Endothelial cell of coronary artery (primary cell): ENCODE results near the gene ELAC1. TPM values are rescaled to one million over a fixed set of nuclear protein-coding genes. Genes with fewer than 3 reads are reported as not detected.

Experiments used
- total RNA-seq: library from RNA; depleted of rRNA; stranded (reverse); fragments of >200 nt; gene quantifications from 2 replicates; pipeline ENCODE4 v1.2.3, GENCODE V29; 2014

The ELAC1 gene, protein sequence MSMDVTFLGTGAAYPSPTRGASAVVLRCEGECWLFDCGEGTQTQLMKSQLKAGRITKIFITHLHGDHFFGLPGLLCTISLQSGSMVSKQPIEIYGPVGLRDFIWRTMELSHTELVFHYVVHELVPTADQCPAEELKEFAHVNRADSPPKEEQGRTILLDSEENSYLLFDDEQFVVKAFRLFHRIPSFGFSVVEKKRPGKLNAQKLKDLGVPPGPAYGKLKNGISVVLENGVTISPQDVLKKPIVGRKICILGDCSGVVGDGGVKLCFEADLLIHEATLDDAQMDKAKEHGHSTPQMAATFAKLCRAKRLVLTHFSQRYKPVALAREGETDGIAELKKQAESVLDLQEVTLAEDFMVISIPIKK
- 3.6 and 5.1 TPM in 2 replicates for total RNA-seq

DNA sequence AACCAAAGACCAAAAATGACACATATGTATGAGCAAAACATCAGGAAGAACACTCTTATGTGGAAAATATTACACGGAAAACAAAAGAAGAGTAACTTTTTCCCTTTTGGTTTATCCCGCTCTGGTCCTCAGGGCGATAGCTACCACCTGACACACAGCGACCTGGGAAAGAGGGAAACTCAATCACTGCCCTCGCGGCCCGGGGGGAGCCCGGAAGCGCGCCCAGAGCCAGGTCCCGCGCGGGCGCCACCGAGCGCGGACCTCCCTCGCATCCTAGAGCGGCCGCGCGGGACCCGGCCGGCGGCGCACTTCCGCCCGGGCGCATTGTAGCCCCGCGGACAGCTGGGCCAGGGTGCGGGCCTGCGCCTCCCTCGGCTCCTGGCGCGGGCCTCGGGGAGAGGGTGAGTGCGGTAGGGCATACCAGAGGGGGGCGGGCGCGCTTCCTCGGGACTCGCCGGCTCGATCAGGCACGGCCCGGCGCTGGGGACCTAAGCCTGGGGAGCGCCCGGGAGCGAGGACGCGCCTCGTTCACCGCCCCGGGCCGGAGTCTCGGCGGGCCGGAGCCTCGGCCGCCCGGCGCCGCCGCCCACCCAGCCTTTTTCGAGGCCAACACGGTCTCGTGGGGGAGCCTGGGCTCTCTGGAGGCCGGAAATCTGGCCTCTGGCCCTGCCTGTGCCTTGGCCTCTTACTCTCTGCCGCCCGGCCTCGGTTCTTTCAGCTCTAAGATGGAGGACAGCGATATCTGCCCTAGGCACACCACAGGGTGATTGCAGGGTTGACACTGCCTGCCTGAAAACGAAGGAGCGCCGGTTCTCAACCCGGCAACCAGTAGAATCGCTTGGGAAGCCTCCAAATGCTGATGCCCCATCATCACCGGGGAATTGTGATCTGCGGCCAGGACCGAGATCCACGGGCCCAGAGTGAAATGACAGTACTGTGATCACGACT lies at the start of gene ELAC1:
Gene ELAC1, plus strand, starts transcription at position 327 of the 948 bp plus-strand sequence. CDS start 6,365 bp downstream, outside the sequence.

DNA sequence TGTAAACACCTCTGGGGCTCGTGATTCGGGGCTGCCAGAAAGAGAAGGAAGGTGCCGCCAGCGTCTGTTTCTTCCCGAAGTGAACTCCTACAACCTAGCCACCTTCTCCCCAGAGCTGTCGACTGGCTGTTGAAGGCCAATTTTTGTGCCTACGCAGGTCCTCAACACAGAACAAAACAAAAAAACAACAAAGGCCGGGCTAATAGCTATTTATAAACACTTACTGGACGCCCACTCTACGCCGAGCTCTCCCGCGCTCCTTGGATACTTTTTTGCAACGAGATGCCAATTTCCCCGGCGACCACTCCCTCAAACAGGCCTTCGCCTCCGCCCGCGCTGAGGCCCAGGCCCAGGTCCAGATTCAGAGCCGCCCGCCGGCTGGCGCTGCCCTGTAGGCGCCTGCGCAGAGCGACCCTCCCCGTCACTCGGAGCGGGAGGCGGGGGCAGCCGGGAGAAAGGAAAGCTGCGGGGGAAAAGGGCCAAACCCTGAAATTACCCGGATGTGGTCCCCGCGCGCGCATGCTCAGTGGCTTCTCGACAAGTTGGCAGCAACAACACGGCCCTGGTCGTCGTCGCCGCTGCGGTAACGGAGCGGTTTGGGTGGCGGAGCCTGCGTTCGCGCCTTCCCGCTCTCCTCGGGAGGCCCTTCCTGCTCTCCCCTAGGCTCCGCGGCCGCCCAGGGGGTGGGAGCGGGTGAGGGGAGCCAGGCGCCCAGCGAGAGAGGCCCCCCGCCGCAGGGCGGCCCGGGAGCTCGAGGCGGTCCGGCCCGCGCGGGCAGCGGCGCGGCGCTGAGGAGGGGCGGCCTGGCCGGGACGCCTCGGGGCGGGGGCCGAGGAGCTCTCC lies 62.1 kb downstream of the ELAC1 start, which contains the start of gene SMAD4:
Gene SMAD4, plus strand, starts transcription at position 520 of the 843 bp plus-strand sequence. CDS start 16,834 bp downstream, outside the sequence.

Other genes with a start within 250 kb of the ELAC1 start
- gene MRO, start 148.0 kb upstream of the ELAC1 start, total RNA-seq, result not detected in 2 replicates
- 51.6 and 53.7 TPM in 2 replicates for gene ME2, start 88.9 kb upstream of the ELAC1 start, total RNA-seq
- 54.5 and 62.8 TPM in 2 replicates for gene SMAD4, start 62.2 kb downstream of the ELAC1 start, total RNA-seq
- gene MEX3C, start 229.6 kb downstream of the ELAC1 start, total RNA-seq, result 40.2 and 40.8 TPM in 2 replicates